ENCODE measurements around the gene SV2B. TPM values are rescaled to one million over a fixed set of nuclear protein-coding genes. Genes with fewer than 3 reads are reported as not detected.

SV2B gene
- total RNA-seq, 1 experiment from 2014 or later: 0.44 TPM

- no TSS peak for BruUV-seq (replicated peaks)
- Mint-ChIP-seq H3K9me3 (ENCODE audit: unreplicated experiment) (no peaks in the 10 kb centered on the region), H3K27me3 (ENCODE audit: insufficient read depth, unreplicated experiment) (peaks cover 96% of the 10 kb centered on the region), H3K27ac (ENCODE audit: low read depth, unreplicated experiment) (no peak overlapping the region), H3K36me3 (ENCODE audit: insufficient read depth, unreplicated experiment) (no peaks in the 10 kb centered on the region), H3K4me1 (ENCODE audit: insufficient read depth, unreplicated experiment) (peaks cover 10% of the 10 kb centered on the region), H3K4me3 (ENCODE audit: unreplicated experiment) (peak overlapping the region; percentile 72)
- DNase-seq (ENCODE audit: unreplicated experiment): no peak
- intact Hi-C loops (cut with micrococcal nuclease): loop anchor here (5.0 kb wide), 1 partner anchor 34 kb away; no protein-coding TSS in a partner anchor
- ChIA-PET POLR2A (no interaction called here), CTCF (interaction anchor here (1.0 to 1.7 kb wide), 4 partner anchors 40 to 171 kb away, joined by 3 to 4 read pairs (median 4); no protein-coding TSS in a partner anchor)
- TF ChIP-seq CTCF (IDR thresholded peaks at IDR 0.05; ENCODE audit: unreplicated experiment): no peak
These were observed 954 bp downstream of the SV2B start for GRCh38 chr15:91100814-91101607.

- CTCF ChIA-PET: no interaction called here
- TF ChIP-seq CTCF (IDR thresholded peaks at IDR 0.05; ENCODE audit: unreplicated experiment): no peak
- Mint-ChIP-seq H3K36me3 (ENCODE audit: insufficient read depth, unreplicated experiment) (no peaks in the 10 kb centered on the region), H3K4me3 (ENCODE audit: unreplicated experiment) (no peak overlapping the region), H3K27me3 (ENCODE audit: insufficient read depth, unreplicated experiment) (peaks cover 96% of the 10 kb centered on the region), H3K27ac (ENCODE audit: low read depth, unreplicated experiment) (no peak overlapping the region), H3K9me3 (ENCODE audit: unreplicated experiment) (no peaks in the 10 kb centered on the region), H3K4me1 (ENCODE audit: insufficient read depth, unreplicated experiment) (peaks cover 10% of the 10 kb centered on the region)
- no TSS peak for BruUV-seq (replicated peaks)
- DNase-seq (ENCODE audit: unreplicated experiment): no peak
- intact Hi-C loops (cut with micrococcal nuclease): loop anchor here (5.0 kb wide), 1 partner anchor 34 kb away; no protein-coding TSS in a partner anchor
- POLR2A ChIA-PET: no interaction called here
These were observed 1.5 kb downstream of the SV2B start for GRCh38 chr15:91101608-91101920.

- no peaks in the 10 kb centered on the region for H3K36me3 Mint-ChIP-seq (ENCODE audit: insufficient read depth, unreplicated experiment)
- no peak overlapping the region for H3K27ac Mint-ChIP-seq (ENCODE audit: low read depth, unreplicated experiment)
- no peak overlapping the region for H3K4me3 Mint-ChIP-seq (ENCODE audit: unreplicated experiment)
- TF ChIP-seq CTCF (IDR thresholded peaks at IDR 0.05; ENCODE audit: unreplicated experiment): no peak
- H3K27me3 Mint-ChIP-seq (ENCODE audit: insufficient read depth, unreplicated experiment): peaks cover 93% of the 10 kb centered on the region
- intact Hi-C loops (cut with micrococcal nuclease): loop anchor here (5.0 kb wide), 1 partner anchor 35 kb away; no protein-coding TSS in a partner anchor
- H3K4me1 Mint-ChIP-seq (ENCODE audit: insufficient read depth, unreplicated experiment): peaks cover 10% of the 10 kb centered on the region
- no peak for DNase-seq (ENCODE audit: unreplicated experiment)
- no peaks in the 10 kb centered on the region for H3K9me3 Mint-ChIP-seq (ENCODE audit: unreplicated experiment)
- BruUV-seq (replicated peaks): no TSS peak
- POLR2A ChIA-PET: no interaction called here
- CTCF ChIA-PET: no interaction called here
These were observed 2.7 kb downstream of the SV2B start for GRCh38 chr15:91102546-91103330.

- POLR2A ChIA-PET: no interaction called here
- no peak for TF ChIP-seq CTCF (IDR thresholded peaks at IDR 0.05; ENCODE audit: unreplicated experiment)
- Mint-ChIP-seq H3K9me3 (ENCODE audit: unreplicated experiment) (no peaks in the 10 kb centered on the region), H3K4me1 (ENCODE audit: insufficient read depth, unreplicated experiment) (peaks cover 10% of the 10 kb centered on the region), H3K27me3 (ENCODE audit: insufficient read depth, unreplicated experiment) (peaks cover 79% of the 10 kb centered on the region), H3K4me3 (ENCODE audit: unreplicated experiment) (no peak overlapping the region), H3K36me3 (ENCODE audit: insufficient read depth, unreplicated experiment) (no peaks in the 10 kb centered on the region), H3K27ac (ENCODE audit: low read depth, unreplicated experiment) (no peak overlapping the region)
- DNase-seq (ENCODE audit: unreplicated experiment): no peak
- BruUV-seq (replicated peaks): no TSS peak
- intact Hi-C loops (cut with micrococcal nuclease): loop anchor here (5.0 kb wide), 1 partner anchor 37 kb away; no protein-coding TSS in a partner anchor
- CTCF ChIA-PET: interaction anchor here (0.6 to 0.7 kb wide), 2 partner anchors 21 to 946 kb away, joined by 3 read pairs; no protein-coding TSS in a partner anchor
These were observed 4.1 kb downstream of the SV2B start for GRCh38 chr15:91104111-91104510.

All from MCF 10A (cell line).